GM18502 (cell line): ENCODE data around the gene ZMIZ1.

Experiments used
- ATAC-seq: cut with Tn5 transposase; IDR thresholded peaks from one replicate; pipeline ENCODE4 v1.9.1; 2021; ENCODE audit warnings: mild to moderate bottlenecking; ENCODE audit not compliant: unreplicated experiment, poor library complexity

Gene ZMIZ1

DNA sequence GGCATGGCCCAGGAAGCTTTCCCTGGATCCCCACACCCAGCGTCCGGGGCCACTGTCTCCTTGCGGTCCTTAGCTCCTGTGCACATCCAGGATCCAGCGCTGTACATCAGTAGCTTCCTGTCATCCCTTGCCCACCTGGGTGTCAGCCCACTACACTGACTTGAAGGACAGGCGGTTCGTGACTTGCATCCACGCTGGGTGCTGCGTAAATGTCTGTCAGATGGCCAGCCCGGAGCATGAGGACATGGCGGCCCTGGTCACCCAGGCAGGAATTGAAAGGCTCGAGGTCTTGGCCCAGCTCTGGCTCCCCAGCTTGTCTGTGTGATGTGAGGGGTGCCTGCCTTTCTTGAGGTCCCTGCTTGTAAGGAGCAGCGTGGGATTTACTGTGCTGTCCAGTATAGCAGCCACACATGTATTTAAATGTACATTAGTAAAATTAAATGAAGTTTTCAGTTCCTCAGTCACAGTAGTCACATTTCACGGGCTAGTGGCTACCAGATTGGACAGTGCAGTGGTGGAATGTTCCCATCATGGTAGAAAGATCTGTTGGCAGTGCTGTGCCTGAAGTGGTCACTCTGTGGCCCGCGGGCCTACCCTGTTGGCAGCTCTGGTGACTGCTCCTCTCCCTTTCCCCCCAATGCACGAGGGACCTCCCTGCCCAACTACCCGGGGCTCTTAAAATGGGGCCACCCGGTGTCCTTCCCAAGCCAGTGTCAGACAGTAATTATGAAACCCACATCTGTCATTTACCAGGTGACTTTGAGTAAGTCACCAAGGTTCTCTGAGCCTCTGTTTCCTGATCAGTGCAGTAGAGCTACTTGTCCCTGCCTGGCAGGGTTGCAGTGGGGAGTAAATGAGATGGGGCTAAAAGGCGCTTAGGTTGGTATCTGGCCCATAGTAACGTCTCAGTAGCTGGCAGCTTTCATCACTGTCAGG, 180.7 kb downstream of the ZMIZ1 start:
- ATAC-seq = peak; percentile 64

DNA sequence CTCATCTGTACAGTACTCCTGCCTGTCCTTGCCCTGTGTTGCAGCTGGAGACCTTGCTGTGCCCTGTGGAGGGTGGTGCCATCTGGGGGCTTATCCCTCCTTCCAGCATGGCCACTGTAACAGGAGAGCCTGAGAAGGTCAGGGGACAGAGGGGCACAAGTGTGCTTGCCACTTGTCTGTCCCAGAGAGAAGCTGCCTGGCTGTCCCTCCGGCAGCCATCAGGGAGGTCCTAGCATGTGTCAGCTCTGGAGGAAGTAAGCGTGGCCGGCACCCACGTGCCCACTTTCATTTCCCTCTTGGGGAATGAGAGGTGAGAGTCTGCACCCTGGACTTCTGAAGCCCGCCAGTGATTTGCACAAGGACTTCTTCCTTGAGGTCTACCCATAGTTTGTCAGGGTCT, 181.5 kb downstream of the ZMIZ1 start:
- peak; percentile 27 for ATAC-seq

DNA sequence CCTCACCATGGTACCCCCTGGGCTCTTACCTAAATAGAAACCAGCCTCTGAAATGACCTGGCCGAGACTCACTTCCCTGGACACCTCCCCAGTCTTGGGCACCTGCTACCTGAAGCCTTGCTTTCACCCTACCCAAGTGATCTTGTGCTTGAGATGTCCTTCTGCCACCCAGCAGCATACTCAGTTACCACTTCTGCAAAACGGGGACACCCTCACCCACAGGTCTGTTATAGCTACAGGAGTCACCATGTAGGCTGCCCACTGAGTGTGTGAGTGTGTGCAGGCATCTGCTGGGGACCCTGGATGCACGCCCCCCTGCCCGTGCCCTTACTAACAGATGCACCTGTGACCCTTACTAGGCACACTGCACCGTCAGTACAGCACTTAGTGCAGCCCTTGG, 183.7 kb downstream of the ZMIZ1 start:
- ATAC-seq = no peak

DNA sequence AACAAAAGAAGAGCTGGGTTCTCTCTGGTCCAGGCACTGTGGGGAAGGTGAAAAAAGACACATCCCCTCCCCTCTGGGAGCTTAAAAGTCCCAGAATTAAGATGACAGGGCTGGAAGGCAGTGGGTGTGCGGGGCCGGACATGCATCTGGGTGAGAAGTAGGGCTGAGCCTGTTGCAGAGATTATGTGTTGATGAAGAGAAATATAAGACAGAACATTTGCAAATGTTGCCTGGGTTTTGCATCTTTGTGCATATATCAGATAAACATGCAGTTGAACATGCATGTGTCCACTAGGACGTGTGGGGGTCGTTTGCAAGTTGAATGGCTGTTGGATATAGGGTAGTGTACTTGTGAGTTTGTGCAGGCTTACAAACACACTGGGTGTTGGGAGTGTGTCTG, 184.2 kb downstream of the ZMIZ1 start:
- no peak for ATAC-seq

DNA sequence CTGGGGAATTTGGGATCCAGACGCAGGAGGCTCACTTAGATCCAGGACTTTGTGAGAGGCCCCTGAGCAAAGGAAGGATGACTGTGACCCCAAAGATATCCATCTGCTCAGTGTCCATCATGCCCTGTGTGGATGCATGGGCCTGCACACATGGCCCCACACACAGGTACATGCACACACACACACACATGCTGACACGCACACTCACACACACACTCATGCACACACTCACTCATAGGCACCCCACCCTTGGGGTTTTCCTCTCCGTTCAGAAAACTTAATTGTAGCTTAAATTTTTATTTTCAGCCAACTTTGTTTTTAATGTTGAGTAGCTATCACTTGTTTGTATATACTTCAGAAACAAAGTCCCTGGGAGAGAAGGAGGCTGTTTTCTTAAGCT, 184.9 kb downstream of the ZMIZ1 start:
- ATAC-seq = no peak

DNA sequence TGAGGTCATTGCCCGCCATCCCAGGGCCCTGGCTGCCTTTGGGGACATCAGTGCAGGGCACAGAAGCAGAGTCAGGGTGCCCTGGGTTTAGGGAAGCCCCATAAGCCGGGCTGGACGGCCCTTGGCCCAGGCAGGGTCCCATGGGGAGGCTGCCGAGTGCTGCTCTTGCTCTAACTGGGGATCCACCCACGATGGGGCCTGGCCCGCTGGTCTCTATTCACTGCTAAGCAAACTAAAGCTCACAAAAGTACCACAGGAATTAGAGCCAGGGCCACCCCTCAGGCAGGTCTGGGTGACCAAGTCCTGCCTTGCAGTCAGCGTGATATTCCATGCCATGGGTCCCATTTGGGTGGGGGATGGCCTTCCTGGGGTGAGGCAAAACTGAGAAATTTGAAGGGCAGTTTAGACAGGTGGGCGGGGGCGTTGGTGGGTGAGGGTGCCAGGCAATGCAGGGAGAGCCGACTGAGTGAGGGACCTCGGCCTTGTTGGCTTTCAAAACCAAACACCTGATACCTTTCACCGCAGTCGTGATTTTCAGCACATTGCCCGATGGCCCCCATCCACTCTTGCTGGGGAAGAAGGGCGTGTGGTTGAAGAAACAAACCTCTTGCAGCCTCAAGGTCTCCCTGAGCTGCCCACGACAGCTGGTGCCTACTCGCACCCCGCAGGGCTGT, 185.7 kb downstream of the ZMIZ1 start:
- ATAC-seq = no peak

DNA sequence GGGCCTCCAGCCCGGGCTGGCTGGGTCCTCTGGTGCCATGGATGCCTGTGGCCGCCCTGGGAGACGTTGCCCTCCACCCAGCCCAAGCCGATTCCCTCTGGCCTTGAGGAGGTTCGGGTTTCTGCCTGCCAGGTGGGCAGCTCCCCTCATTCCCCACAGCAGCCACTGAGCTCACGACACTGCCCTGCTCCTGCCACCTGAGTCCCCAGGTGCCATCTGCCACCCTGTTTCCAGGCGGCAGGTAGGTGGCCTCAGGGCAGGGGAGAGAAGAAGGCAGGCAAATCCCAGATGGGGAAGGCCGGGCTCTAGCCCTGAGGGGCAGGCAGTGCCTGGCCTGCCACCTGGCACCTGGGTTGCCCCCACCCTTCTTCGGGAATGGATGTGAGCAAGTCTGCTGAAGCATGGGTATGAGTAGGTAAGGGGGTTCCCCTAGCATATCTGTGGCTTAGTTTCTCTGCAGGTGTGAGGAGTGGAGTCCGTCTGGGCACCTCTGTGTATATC, 186.3 kb downstream of the ZMIZ1 start:
- ATAC-seq = no peak

DNA sequence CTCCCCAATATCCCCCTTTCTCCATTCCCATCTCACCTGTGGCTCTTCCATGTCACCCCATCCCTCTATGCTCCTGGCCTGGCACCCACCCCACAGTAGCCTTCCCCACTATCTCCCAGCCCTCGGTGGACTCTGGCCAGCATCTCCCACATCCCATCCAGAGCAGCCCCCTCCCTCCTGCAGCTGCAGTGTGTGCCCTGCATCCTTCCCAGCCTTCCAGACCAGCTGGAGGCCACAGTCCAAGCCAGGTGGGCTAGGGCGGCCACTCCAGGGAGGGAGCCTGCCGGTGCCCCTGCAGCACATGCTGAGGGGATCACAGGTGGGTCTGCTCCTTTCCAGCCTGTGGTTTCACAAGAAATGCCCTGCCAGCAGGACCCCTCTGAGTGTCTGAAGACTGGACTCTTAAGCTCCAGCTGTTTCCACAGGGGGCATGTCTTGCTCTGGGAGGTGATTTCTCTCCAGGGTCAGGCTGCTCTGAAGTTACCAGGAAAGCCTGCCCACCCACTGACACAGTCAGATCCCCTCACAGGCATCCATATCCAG, 187.6 kb downstream of the ZMIZ1 start:
- ATAC-seq = no peak

DNA sequence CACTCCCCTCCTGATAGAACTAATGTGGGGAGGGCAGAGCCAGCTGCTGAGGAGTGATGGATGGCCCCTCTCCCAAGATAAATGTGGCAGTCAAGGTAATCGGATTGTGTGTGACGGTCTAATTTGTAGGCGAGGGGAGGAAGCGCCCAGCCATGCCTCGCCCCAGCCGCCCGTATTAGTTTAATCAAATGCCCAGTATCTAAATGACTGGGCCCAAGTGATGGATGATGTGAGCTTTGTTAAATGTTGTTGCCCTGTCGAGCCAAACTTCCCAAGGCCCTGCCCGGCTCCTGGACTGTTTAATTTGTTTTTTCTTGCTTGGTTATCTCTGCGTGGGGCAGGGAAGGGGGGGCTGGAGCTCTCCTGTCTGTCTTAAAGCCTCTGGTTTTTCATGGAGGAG, 190.1 kb downstream of the ZMIZ1 start:
- no peak for ATAC-seq

DNA sequence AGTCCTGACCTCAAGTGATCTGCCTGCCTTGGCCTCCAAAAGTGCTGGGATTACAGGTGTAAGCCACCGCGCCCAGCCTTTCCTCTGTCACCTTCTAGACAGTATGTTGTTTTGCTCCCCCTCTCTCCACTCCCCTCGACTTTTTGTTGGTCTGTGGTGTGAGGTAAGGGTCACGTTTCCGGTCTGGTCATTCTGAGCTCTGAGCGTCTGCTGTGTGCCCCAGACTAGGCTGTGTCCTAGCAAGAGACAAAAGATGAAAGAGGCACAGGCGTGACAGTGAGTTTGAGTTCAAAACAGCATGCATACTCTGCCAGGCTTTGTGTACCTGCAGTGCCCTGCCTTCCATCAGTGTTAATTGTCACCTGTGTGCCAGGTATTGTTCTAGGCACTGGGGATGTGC, 191.1 kb downstream of the ZMIZ1 start:
- ATAC-seq = no peak

DNA sequence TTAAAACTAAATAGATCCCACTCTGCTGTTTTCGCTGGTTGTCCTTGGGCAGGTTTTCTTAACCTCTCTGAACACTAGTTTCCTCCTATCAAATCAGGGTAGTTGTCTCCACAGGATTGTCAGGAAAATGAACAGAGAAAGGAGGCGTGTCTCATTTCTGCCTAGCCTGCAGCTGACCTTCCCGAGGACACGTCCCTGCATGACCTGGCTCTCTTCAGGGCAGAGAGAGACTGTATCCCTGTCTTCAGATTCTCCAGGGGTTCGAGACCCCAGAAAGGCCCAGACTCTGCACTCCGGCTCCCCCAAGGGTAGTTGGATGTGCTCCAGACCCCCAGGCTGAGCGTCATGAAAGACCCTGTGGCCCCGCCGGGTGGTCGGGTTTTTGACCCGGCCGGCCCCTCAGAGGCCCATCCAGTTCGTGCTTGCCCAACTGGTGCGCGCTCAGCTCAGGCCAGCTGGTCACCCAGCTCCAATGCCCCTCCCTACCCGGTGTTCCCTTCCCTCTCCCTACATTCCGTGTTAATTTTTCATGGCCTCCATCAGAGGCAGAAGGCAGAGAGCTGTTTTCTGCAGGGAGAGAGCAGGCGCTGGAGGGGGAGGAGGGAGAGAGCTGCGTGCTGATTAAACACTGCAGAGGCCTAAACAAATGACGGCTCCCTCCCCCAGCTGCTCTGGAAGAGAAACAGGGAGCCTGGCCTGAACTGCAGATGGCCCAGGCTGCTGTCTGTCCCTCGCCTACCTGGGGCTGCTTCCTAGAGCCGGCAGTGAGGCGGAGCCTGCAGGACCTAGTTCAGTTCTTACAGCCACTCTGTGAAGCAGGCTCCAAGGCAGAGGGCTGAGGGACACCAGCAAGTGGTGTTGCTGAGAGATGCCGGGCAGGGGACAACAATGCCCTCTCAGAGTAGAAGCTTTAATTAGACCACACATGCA, 192.3 kb downstream of the ZMIZ1 start:
- no peak for ATAC-seq

DNA sequence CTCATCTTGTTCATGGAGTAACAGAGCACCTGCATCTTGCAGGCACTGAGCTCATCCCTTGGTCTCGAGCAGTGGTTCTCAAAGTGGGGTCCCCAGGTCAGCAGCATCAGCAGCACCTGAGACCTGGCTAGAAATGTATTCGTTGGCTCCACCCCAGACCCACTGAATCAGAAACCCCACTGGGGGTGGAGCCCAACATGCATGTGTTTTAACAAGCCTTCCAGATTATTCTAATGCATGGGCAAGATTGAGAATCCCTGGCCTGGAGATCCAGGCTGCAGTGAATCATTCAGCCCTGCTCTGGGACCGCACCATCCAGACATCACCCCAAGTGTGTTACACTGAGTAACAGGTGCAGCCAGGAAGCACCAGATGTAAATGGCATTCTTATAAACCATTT, 193.4 kb downstream of the ZMIZ1 start:
- ATAC-seq = no peak

DNA sequence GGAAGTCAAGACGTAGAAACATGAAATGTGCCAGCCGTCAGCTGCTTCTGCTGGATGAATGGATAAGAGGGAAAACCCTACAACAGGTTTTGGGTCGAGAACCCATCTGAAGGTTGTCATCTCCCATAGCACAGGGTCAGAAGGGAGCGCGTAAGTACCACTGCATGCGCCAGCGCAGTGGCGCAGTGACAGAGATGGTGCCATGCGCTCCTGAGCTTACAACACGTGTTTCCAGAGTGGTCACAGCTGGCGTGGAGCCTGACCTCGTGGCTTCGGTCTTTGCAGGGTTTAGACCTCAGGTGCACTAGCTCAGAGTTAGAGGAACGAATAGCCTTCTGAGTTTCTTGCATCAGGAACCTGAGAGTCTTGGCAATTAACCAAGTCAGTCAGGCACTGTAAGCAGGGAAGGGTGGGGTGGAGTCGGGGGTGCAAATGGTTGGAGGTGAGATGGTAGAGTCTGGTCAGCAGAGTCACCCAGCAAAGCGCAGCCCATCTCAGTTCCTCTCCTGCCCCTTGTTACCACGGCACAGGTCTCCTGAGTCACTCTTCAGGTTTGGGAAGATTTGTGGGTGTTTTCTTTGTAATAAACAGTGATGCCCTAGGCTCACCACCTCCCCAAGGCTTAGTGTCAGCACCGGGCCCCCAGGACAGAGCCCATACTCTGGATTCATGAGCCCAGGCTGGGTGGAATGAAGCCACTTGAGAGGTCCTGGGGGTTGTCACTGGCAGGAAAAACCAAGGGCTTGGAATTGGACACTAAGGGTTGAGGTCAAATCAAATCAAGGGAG, 194.4 kb downstream of the ZMIZ1 start:
- no peak for ATAC-seq

DNA sequence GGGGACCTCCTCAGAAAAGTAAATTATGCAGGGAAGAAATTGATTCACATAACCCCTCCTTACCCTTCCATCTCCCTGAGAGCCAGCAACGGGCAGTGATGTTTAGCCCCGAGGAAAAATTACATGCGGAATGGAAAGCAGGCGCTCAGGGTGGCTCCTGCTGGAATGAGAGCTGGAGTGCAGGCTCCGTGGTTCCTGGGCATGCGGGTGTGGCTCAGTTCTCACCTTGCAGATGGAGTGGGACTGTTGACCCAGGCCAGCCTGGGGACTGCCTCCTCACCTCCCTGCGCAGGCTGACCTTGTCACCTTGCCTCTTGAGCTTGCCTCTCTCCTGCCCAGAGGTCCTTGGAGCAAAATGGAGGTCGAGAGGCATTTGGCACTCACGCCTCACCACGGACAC, 195.2 kb downstream of the ZMIZ1 start:
- ATAC-seq = no peak

DNA sequence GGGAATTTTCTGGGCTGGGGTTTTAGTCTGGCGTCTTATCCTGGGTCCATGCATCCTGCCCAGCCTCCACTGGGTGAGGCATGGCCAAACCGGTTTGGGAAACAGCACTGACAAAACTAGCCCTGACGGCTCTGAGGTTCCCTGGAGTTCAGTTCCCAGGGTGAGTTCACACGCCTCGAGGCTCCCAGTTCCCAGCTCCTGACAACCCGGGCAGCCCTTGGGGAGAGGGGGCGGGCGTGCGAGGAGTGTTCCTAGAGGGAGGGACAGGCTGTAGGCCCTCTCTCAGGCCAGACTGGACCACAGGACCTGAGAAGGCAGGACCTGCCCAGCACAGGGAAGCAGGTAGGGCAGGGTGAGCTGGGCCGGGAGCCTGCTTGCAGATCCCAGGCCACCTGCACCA, 196.2 kb downstream of the ZMIZ1 start:
- no peak for ATAC-seq

DNA sequence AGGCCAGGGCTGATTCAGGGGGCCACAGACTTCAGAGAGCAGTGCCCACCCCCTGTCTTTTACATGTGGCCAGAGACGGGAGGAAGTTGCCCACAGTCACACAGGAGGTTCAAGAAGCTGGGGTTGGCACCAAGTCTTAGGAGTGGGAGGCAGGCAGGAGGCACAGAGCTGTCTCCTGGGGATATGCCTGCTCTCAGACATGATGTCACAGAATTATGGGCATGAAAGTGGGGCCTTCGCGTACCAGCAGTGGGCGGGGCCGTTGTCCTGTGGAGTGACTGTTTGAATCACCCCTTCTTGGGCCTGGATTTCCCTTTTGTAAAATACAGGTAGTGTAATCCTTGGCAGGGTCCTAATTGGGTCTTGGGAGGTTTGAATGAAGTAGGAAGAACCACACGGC, 197.3 kb downstream of the ZMIZ1 start:
- ATAC-seq = peak; percentile 46

DNA sequence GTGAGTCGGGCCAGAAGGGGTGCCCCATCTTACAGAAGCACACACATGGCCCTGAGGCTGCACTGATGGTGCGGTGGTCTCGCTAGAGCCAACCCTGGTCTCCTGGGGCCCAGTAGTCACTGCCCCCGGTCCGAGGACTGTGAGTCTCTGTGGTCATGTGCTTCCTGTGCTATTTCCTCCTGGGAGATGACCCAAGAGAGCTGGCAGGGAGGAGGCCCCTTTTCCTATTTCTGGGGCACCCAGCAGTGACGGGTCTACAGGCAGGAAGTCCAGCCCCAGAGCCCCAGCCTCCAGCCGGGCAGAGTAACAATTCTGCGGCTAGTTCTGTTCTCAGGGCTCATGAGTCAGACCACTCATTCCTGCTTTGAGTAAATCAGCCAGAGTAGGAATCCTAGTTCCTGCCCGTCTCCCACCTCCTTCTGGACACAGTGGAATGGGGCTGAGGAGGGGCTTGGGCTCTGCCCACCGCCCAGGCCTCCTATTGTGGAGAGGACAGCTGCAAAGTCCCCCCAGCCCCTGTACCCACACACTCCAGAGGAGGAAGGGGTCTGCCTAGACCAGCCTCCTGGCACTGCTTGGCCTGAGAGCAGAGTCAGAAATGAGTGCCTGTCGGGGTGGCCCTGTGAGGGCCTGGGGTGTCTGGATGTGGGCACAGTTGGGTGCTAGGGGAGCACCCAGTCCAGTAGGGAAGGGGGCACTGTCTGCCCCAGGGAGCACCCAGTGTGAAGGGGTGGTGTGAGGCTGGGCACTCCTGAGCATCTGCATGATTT, 198.0 kb downstream of the ZMIZ1 start:
- ATAC-seq = peak; percentile 84

DNA sequence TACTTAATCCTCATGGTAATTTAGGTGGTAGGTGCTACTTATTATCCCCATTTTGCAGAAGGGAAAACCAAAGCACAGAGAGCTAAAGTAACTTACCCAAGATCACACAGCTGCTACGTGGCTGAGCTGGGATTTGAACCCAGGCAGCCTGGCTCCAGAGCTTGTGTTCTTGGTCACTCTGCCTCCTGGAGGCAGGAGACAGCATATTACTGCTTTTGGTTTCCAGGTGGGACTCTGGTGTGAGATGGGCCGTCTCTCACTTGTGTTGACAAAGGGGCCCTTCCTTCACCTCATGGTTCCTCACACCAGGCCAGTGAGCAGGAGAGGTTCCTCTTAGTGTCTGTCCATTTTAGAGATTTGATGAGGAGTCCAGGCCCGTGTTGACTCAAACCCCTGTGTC, 198.7 kb downstream of the ZMIZ1 start:
- ATAC-seq = no peak

DNA sequence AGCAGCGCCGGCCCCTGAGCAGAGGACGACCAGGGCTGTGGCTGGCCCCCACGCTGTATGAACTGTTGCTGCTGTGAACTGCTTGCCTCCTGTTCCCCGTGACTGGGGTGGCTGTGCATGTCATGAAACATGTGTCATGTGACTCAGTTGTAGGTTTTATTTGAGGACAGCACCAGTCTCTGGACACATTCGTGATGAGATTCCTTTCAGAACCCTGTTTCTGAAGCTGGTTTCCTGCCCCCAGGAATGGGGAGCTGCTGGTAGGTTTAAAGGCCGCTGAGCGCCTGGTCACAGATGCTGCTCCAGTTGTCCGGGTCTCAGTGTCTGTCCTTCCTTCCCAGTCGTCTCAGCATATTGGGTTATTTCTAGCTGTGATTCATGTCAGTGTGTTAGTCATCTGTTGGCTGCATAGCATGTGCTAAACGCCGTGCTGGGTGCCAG, 199.4 kb downstream of the ZMIZ1 start:
- ATAC-seq = no peak
